Activated CD4-positive, alpha-beta T cell treated with anti-CD3 and anti-CD28 coated beads for 4 hours (primary cell): Measurements from ENCODE around the gene JADE1.
A peak's percentile ranks its signal among the peaks of the same experiment; 100 is the strongest.

Source experiments
- DNase-seq, 2 donors: peaks; one replicate each; pipeline ENCODE4 v3.0.0-alpha.2; 2020

Gene JADE1

GRCh38 chr4:128846063-128846462 lies 36.6 kb downstream of the JADE1 start:
- DNase-seq: no peak

GRCh38 chr4:128847082-128847724 lies 37.7 kb downstream of the JADE1 start:
- no peak for DNase-seq

DNA sequence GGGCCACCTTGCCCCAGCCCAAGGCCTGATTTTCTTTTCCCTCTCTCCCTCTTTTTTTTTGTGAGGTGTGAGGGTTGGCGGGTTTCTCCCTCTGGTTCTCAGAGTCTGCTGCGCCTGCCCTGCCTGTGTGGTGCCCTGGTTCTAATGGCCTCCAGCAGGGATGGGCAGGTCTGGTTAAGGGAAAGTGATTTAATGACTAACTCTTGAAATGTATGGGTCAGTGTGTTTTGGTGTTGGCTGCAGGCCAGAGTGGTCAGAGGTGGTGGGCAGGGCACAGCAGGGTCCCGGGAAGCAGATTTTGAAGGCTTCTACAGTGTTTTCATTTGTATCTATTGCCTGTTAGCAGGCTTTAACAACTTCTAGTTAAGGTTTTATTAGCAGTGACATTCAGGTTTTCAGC lies 39.0 kb downstream of the JADE1 start:
- no peak for DNase-seq

GRCh38 chr4:128850252-128850651 lies 40.8 kb downstream of the JADE1 start:
- DNase-seq: no peak

DNA sequence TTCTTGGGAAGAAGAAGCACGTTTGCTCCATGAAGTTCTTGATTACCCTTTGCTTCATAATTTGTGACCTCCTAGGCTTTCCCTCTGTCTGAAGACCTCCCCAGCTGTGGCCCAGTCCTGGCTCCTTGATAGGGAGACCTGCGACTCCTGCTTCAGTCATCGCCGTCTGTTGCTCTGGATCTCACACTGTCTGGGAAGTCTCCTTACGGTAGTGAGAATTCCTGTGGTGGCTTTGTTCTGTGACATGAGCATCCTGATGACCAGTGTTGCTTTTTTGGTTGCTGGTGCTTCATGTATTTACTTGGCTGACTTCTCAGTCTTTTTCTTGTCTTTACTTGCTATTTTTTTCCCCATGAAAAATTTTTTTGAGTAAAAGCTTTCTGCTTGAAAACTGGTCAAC lies 44.2 kb downstream of the JADE1 start:
- DNase-seq: no peak

DNA sequence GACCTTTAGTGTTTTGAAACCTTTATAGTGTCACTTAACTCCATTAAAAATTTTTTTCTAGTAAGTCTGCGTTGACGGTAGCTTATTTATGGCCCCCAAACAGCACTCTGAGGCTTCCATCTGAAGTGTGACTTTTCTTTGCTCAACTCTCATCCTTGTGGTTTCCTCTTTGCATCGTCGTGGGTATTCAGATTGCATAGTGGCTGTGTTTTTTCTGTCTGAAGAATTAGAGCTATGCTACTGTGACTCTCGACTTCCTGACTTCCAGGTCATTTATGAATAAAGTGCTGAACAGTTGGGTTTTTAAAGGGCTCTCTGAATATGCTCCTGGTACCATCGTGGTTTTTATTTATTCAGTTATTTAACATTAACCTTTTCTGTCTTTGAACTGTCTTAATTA lies 44.9 kb downstream of the JADE1 start:
- DNase-seq: no peak

DNA sequence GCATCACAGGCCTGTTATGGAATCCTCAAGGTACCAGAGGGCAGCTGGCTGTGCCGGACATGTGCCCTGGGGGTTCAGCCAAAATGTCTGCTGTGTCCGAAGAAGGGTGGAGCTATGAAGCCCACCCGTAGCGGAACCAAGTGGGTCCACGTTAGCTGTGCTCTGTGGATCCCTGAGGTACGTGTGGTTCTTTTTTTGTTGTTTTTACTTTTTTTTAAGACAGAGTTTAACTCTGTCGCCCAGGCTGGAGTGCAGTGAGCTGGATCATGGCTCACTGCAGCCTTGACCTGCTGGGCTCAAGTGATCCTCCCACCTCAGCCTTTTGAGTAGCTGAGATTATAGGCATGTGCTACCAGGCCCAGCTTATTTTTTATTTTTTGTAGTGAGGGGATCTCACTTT lies 46.1 kb downstream of the JADE1 start:
- no peak for DNase-seq

GRCh38 chr4:128856246-128856645 lies 46.7 kb downstream of the JADE1 start:
- no peak for DNase-seq

DNA sequence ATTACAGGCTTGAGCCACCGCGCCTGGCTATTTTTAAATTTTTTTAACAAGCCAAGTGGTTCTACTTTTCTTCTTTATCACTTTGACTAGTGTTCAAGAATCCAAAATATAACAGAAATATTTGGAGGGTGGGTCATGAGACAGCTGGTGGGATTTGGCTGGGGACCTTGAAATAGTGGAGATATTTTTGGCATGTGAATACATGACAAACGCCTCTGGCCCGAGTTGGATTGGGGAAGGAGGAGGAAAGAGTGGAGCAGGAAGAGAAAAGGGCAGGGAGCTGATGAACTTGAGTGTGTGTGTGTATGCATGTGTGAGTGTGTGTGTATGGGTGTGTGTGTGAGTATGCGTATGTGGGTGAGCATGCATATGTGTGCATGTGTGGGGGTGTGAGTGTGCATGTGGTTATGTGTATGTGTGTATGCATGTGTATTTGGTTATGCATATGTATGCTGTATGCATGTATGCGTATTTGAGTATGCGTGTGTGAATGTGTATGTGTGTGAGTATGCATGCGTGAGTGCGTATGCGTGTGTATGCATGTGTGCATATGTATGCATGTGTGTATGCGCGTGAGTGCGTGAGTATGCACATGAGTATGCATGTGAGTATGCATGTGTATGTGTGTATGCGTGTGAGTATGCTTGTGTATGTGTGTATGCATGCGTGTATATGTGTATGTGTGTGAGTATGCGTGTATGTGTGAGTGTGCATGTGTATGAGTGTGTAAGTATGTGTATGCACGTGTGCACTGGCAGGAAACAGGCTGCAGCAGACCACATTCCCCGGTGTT lies 49.6 kb downstream of the JADE1 start:
- no peak for DNase-seq

GRCh38 chr4:128859887-128860677 lies 50.6 kb downstream of the JADE1 start:
- no peak for DNase-seq

- DNase-seq: no peak
Observed at GRCh38 chr4:128861856-128862518, 52.5 kb downstream of the JADE1 start.

DNA sequence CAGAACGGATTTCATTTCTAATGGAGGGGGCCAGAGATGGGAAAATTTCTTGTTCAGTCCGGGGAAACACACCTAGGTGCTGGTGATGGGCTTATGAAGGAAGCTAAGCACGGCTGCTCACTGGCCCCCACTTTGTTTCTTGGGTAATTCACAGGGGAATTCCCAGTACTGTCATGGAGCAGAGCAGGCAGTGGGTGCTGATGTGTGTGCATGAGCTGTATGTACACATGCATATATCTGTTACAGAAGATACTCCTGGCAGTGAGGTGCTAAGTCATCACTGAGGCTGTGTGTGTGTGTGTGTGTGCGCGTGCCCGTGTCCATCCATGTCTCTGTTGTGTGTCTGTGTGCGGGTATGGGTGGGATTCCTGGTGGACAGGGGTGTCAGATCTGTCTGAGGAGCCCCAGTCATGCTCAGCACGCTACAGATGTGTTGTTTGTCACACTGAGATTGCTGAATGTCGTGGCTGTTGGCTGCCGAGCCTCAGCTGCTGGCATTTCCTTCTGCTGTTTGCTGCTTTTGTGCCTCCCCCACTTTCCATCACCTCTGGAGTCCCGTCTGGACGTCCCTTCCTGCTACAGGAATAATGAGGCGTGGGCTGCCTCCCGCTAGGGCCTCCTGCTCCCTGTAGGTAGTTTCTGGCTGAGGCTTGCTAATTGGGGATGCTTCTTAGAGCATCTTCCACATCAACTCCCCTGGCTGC lies 53.3 kb downstream of the JADE1 start:
- peak; percentile 52 to 56 for DNase-seq

DNA sequence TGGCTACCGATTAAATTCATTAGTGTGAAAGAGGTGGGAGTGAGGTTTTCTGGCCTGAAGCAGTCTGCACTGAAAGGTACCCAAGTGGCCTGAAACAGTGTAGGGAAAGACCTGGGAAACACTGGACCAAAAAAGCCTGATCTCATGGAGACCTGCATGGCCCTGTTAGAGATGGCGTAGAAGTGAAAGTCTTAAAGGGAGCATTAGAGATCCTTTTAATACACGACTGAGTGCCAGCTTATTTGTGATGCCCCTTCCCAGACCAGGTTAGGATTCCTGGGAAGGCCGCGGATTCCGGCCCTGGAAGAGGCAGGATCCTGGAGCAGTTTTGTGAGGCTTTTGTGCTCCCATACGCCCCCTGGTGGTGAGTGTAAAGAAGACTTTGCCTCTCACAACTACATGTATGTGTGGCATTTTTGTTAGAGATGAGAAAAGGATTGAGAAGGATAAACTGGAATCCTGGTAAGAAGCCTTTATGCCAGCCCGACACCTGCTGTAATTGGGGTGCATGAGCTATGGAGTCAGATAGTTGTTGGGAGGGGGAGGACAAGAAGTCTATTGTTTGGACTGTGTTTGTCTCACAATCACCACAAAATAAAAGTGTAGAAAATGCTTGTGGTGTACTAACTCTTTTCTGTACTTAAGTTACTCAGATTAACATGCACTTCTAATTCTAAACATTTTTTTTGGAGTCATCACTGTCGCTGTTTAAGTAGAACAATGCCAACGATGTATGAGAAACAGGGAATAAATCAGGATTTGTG lies 54.0 kb downstream of the JADE1 start:
- DNase-seq: peak; percentile 65 to 73

- DNase-seq: no peak
Observed at GRCh38 chr4:128865132-128865531, 55.6 kb downstream of the JADE1 start.

- no peak for DNase-seq
Observed at GRCh38 chr4:128866269-128866668, 56.8 kb downstream of the JADE1 start.

DNA sequence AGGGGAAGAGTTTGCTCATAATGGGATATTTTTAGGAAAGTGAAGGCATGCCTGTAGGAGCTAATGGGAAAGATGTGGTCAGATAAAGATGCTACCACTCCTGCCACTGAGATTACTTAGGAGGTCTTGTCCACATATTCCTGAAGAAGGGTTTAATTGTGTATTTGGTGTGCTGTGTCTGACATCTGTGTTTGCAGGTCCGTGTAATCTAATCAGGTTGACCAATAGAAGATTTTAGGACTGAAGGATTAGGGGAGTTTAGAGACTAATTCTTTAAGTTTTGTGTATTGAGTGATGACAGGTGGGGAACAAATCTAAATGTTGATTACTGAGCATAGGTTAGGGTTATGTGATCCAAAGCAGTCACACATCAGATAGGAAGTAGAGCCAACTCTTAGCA lies 57.2 kb downstream of the JADE1 start:
- no peak for DNase-seq

- no peak for DNase-seq
Observed at GRCh38 chr4:128868758-128869157, 59.3 kb downstream of the JADE1 start.

- DNase-seq: no peak
Observed at GRCh38 chr4:128869776-128870509, 60.4 kb downstream of the JADE1 start.

GRCh38 chr4:128871948-128872347 lies 62.4 kb downstream of the JADE1 start:
- no peak for DNase-seq

DNA sequence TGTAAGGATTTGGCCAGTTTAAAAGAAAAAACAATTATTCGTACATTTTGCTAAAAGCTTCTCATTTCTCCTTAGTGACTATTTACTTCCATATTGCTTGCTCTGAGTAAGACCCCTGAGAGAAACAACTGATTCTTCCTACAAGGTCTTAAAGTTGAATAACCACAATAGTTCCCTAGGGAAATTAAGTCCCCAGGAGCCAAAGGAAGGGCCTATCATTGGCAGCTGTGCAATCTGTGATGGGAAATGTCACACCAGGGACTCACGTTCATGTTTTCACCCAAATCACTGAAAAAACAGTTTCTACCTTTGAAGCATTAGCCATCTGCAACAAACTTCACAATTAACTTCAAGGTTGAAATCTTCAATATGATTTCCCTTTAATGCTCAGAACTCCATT lies 66.7 kb downstream of the JADE1 start:
- no peak for DNase-seq

- no peak for DNase-seq
Observed at GRCh38 chr4:128877934-128878333, 68.4 kb downstream of the JADE1 start.
